ENCODE measurements around the gene STK26.
"Not testable (repeated sequence)": the region's sequence is repeated elsewhere in the genome, so short reads cannot be mapped to it uniquely, and the experiment has no call there.

Gene STK26

GRCh38 chrX:132092439-132093065 is 69.5 kb downstream of the STK26 start:
- peak; percentile 20 for DNase-seq (ENCODE audit: insufficient read length, low spot score)

GRCh38 chrX:132093239-132093860 is 70.2 kb downstream of the STK26 start:
- no peak for FAIRE-seq
- DNase-seq (ENCODE audit: insufficient read length, low spot score), result no peak

More at GRCh38 chrX:132092439-132093065, 69.5 kb downstream of the STK26 start:
- FAIRE-seq, result no peak

- FAIRE-seq, result no peak
- no peak for DNase-seq (ENCODE audit: insufficient read length, low spot score)
Measured at GRCh38 chrX:132094164-132094563, 71.1 kb downstream of the STK26 start.

GRCh38 chrX:132098704-132099103 is 75.6 kb downstream of the STK26 start:
- not testable (repeated sequence) for FAIRE-seq

GRCh38 chrX:132101206-132101605 is 78.1 kb downstream of the STK26 start:
- FAIRE-seq (no peak), DNase-seq (ENCODE audit: insufficient read length, low spot score) (no peak)

More at GRCh38 chrX:132098704-132099103, 75.6 kb downstream of the STK26 start:
- not testable (repeated sequence) for DNase-seq (ENCODE audit: insufficient read length, low spot score)

- FAIRE-seq (no peak), DNase-seq (ENCODE audit: insufficient read length, low spot score) (no peak)
Measured at GRCh38 chrX:132101799-132102198, 78.7 kb downstream of the STK26 start.

- FAIRE-seq (no peak), DNase-seq (ENCODE audit: insufficient read length, low spot score) (no peak)
Measured at GRCh38 chrX:132107291-132107690, 84.2 kb downstream of the STK26 start.

- FAIRE-seq, result no peak
- DNase-seq (ENCODE audit: insufficient read length, low spot score), result no peak
Measured at GRCh38 chrX:132114607-132115006, 91.5 kb downstream of the STK26 start.

GRCh38 chrX:132115792-132116191 is 92.7 kb downstream of the STK26 start:
- DNase-seq (ENCODE audit: insufficient read length, low spot score), result no peak
- FAIRE-seq, result no peak

GRCh38 chrX:132118358-132118757 is 95.3 kb downstream of the STK26 start:
- FAIRE-seq, result no peak
- DNase-seq (ENCODE audit: insufficient read length, low spot score), result no peak

- no peak for FAIRE-seq
Measured at GRCh38 chrX:132119283-132119682, 96.2 kb downstream of the STK26 start.

GRCh38 chrX:132119821-132120515 is 96.9 kb downstream of the STK26 start:
- FAIRE-seq (no peak), DNase-seq (ENCODE audit: insufficient read length, low spot score) (no peak)

More at GRCh38 chrX:132119283-132119682, 96.2 kb downstream of the STK26 start:
- DNase-seq (ENCODE audit: insufficient read length, low spot score), result no peak

GRCh38 chrX:132120913-132121312 is 97.8 kb downstream of the STK26 start:
- no peak for FAIRE-seq
- no peak for DNase-seq (ENCODE audit: insufficient read length, low spot score)
